Fibroblast of mammary gland (primary cell): Measurements from ENCODE around the gene VEZF1.

Experiments
- DNase-seq: peaks from one replicate; pipeline ENCODE4 v3.0.0-alpha.2; 2010; ENCODE audit warnings: low read depth
- H3K4me3 ChIP-seq: 2 replicates; pipeline ENCODE4 v1.5.1; 2011; ENCODE audit warnings: low read depth, mild to moderate bottlenecking, low read length, moderate library complexity; ENCODE audit not compliant: control insufficient read depth
- TF ChIP-seq, protein P1 (sequence below): conservative IDR thresholded peaks from 2 replicates; pipeline ENCODE4 v1.5.1; 2011; ENCODE audit warnings: low read depth, low read length, inconsistent platforms; ENCODE audit not compliant: control insufficient read depth, insufficient read depth

Gene VEZF1

DNA sequence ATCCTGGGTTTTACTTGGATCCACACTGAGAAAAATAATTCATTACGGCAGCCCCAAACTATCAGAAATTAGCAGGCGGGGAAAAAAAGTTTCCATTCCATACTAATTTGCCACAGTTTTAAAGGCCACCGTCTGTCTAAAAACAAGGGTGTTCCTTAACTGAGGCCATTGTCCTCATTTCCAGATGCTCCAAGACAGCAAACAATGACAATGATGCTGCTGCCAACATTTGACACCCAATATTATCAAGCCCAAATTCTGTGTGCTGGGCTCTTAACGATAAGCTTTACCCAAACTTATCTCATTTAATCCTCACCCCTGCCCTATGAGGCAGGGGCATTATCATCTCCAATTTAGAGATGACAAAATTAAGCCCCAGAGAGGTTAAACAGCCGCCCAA lies 59.1 kb downstream of the VEZF1 start:
- TF ChIP-seq, protein P1, sequence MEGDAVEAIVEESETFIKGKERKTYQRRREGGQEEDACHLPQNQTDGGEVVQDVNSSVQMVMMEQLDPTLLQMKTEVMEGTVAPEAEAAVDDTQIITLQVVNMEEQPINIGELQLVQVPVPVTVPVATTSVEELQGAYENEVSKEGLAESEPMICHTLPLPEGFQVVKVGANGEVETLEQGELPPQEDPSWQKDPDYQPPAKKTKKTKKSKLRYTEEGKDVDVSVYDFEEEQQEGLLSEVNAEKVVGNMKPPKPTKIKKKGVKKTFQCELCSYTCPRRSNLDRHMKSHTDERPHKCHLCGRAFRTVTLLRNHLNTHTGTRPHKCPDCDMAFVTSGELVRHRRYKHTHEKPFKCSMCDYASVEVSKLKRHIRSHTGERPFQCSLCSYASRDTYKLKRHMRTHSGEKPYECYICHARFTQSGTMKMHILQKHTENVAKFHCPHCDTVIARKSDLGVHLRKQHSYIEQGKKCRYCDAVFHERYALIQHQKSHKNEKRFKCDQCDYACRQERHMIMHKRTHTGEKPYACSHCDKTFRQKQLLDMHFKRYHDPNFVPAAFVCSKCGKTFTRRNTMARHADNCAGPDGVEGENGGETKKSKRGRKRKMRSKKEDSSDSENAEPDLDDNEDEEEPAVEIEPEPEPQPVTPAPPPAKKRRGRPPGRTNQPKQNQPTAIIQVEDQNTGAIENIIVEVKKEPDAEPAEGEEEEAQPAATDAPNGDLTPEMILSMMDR: no peak
- DNase-seq: no peak
- H3K4me3 ChIP-seq: no peak overlapping the region

DNA sequence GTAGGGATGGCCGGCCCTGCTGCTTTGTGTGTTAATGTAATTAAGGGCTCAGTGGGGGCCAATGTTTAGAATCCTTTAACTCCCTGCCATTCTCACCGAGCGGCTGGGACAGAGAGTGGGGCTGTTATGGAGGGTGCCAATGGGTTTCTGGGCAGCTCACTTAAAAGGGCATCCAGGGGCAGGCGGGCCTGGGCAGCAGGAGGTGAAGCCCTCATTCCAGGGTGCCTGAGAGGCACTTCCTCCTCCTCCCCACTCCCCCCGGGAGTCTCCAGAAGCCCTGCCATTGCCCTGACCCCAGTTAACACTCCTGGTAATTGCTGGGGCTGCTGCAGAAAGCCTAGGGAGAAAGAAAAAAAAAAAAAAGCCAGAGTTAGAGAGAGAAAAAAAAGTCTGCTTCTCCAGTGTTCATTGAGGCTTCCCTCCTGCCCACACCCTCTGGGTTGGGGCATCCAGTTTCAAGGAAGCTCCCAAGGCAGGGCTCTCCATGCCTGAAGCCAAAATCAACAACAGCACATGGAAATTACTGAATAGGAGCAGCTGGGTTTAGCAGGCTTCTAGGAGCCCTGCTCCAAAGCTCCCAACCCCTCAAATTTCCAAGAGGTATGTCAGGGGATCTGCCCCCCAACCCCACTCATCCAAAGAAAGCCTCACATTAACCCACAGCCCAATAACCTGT lies 60.9 kb downstream of the VEZF1 start:
- TF ChIP-seq, protein P1: no peak
- no peak overlapping the region for H3K4me3 ChIP-seq
- peak; percentile 78 for DNase-seq

DNA sequence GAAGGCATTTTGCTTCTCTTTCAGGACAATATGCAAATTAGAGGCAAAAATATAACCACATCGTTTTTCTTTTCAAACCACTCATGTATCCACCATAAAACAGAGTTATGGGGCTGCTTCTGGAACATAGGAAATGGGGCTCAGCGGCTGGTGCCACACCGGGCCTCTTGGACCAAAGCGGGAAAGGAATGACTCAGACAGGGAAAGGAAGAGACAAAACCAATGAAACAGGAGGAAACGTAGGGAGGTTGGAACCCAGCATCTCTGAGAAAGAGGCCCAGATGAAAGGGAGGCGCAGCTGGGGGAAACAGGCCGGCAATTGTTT lies 61.4 kb downstream of the VEZF1 start:
- TF ChIP-seq, protein P1: no peak
- H3K4me3 ChIP-seq: no peak overlapping the region
- no peak for DNase-seq

DNA sequence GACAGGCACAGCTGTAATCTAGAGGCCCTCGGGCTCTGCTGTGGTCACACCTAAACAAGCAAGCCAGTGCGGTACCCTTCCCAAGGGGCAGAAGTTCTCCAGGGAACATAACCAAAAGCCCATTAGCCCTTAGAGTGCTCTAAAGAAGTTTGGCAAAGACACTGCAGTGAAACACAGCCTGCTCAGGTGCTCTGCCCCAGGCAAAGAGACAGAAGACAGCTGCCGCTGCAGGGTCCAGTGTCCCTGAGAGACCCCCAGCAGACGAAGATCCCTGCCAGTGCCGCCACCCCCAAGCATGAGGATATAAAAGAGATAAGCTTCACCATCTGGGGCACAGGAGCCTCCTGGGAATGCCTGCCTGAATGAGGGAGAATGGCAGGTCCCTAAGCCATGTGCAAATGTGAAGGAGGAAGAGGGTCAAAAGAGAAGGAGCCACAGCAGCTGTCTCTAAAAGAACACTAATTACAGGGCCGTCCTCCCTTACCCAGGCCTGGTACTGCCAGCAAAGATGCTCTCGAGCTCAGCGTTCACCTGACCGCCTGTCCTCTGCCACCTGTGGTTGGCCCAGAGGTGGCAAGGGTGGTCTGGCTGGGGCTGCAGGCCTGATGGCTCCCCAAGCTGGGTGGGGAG lies 62.6 kb downstream of the VEZF1 start:
- DNase-seq: no peak
- H3K4me3 ChIP-seq: no peak overlapping the region
- TF ChIP-seq, protein P1: no peak

DNA sequence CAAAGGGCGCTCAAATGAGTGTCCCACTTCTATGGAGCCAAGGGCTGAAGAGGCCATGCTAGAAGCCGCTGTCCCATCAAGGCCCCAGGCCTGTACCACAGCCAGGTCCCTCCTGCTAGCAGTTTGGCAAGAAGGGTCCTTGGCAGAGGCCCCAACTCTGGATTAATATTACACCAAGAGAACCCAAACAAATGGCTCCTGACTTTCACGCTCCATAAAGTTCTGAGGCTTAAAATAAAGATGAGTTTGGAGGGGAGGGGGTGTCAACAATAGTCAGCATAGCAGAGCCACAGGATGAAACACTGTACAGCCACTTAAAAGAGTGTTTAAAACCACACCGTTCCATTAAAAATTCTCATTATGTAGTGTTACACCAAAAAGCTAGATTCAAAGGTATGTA lies 63.4 kb downstream of the VEZF1 start:
- TF ChIP-seq, protein P1: no peak
- DNase-seq: no peak
- H3K4me3 ChIP-seq: no peak overlapping the region
